MM.1S (cell line): Measurements from ENCODE around the gene C14orf132.

Experiments
- CTCF ChIP-seq: fragments of 300-600 bp; sonication (generic); IDR thresholded peaks from 2 replicates; pipeline ENCODE4 v1.5.1; 2016; ENCODE audit warnings: antibody characterized with exemption, low read length, mixed read lengths
- EZH2 ChIP-seq: fragments of 300-600 bp; sonication (generic); optimal IDR thresholded peaks from 2 replicates; pipeline ENCODE3; 2017; ENCODE audit warnings: low read depth, mild to moderate bottlenecking, antibody characterized with exemption, low read length, mixed read lengths
- EZH2phosphoT487 ChIP-seq: fragments of 300-600 bp; sonication (generic); IDR thresholded peaks from 2 replicates; pipeline ENCODE4 v1.6.1; 2018; ENCODE audit warnings: antibody characterized with exemption, low read length

GRCh38 chr14:96014176-96014575 is 25.0 kb upstream of the C14orf132 start:
- no peak for TF ChIP-seq CTCF
- no peak for TF ChIP-seq EZH2
- TF ChIP-seq EZH2phosphoT487, result no peak
